Ammon's horn (tissue), 1 donor: ENCODE data around the gene CSNK2A1.
"Not testable (repeated sequence)": the region's sequence is repeated elsewhere in the genome, so short reads cannot be mapped to it uniquely, and the experiment has no call there.

Experiments
- DNase-seq: peaks from one replicate; pipeline ENCODE4 v3.0.0-alpha.2; 2016; ENCODE audit warnings: low spot score

CSNK2A1 gene

GRCh38 chr20:454951-455350, 88.6 kb downstream of the CSNK2A1 start:
- no peak for DNase-seq

- DNase-seq = not testable (repeated sequence)
Observed at GRCh38 chr20:452021-452420, 91.6 kb downstream of the CSNK2A1 start.

- no peak for DNase-seq
Observed at GRCh38 chr20:445514-446336, 97.9 kb downstream of the CSNK2A1 start.

GRCh38 chr20:444862-445426, 98.6 kb downstream of the CSNK2A1 start:
- no peak for DNase-seq

GRCh38 chr20:444117-444516, 99.5 kb downstream of the CSNK2A1 start:
- DNase-seq = no peak

GRCh38 chr20:443223-443775, 100.3 kb downstream of the CSNK2A1 start:
- DNase-seq = no peak

GRCh38 chr20:440636-441035, 103.0 kb downstream of the CSNK2A1 start:
- no peak for DNase-seq

- no peak for DNase-seq
Observed at GRCh38 chr20:440148-440547, 103.4 kb downstream of the CSNK2A1 start.

- no peak for DNase-seq
Observed at GRCh38 chr20:438571-439469, 104.8 kb downstream of the CSNK2A1 start.

- no peak for DNase-seq
Observed at GRCh38 chr20:437787-438486, 105.7 kb downstream of the CSNK2A1 start.

- no peak for DNase-seq
Observed at GRCh38 chr20:436476-436875, 107.1 kb downstream of the CSNK2A1 start.

- no peak for DNase-seq
Observed at GRCh38 chr20:435558-435957, 108.0 kb downstream of the CSNK2A1 start.

- DNase-seq = no peak
Observed at GRCh38 chr20:434661-435419, 108.8 kb downstream of the CSNK2A1 start.

- DNase-seq = no peak
Observed at GRCh38 chr20:434221-434620, 109.4 kb downstream of the CSNK2A1 start.

- no peak for DNase-seq
Observed at GRCh38 chr20:433300-433975, 110.2 kb downstream of the CSNK2A1 start.

- DNase-seq = no peak
Observed at GRCh38 chr20:432677-433299, 110.8 kb downstream of the CSNK2A1 start.

GRCh38 chr20:432208-432607, 111.4 kb downstream of the CSNK2A1 start:
- DNase-seq = no peak

GRCh38 chr20:431012-431904, 112.3 kb downstream of the CSNK2A1 start:
- DNase-seq = peak; percentile 93
